GM10847 (cell line): ENCODE measurements around the gene OVAAL.

Experiments
- POLR2A ChIP-seq: IDR thresholded peaks from 2 replicates; pipeline ENCODE4 v1.6.1; 2011; ENCODE audit not compliant: insufficient read length; ENCODE audit errors: extremely low read depth

The OVAAL gene

GRCh38 chr1:180534214-180534613, 24.6 kb upstream of the OVAAL start:
- no peak for TF ChIP-seq POLR2A

GRCh38 chr1:180535418-180535999, 23.3 kb upstream of the OVAAL start:
- no peak for TF ChIP-seq POLR2A

DNA sequence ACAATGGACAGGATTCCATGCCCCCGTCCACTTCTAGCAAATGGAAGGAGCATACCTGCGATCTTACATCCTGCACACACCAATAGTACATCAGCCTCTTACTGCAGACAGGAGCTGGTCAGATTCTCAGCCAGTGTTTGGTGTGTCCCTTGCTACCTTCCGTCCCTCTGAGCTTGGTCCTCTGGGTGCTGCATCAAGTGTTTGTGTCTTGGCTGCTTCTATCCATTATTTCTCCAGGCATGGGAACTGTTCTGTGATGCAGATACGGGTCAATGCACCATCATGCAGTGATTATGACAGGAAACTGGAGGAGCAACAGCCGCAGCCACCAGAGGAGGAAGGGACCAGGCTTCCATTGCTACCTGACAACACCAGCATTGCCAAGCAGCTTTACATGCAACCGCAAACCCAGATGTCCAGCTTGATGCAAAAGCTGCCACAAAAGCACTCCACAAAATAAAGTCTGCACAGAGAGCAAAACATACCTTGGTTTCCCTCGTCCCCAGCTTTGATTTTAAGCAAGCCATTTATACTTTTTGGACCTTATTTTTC, 21.9 kb upstream of the OVAAL start:
- no peak for TF ChIP-seq POLR2A

DNA sequence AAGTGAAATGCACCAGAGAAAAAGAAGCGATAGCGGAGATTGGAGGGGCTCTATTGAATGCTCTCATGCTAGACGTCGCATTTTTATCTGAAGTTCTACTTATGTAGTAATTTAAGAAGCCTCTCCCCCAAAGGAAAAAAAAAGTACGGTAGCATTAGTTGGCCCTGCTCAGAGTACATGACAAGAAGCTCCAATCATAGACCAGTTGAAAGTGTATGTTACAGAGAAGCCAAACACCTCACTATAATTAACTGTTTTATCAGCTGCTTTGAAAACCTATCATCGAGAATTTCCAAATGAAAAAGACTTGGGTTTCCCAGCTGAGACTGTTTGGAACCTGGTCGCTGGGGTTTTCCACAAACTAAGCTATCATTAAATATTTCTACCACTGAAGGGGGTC, 19.6 kb upstream of the OVAAL start:
- TF ChIP-seq POLR2A, result no peak

- no peak for TF ChIP-seq POLR2A
Measured at GRCh38 chr1:180540697-180541594, 17.8 kb upstream of the OVAAL start.

DNA sequence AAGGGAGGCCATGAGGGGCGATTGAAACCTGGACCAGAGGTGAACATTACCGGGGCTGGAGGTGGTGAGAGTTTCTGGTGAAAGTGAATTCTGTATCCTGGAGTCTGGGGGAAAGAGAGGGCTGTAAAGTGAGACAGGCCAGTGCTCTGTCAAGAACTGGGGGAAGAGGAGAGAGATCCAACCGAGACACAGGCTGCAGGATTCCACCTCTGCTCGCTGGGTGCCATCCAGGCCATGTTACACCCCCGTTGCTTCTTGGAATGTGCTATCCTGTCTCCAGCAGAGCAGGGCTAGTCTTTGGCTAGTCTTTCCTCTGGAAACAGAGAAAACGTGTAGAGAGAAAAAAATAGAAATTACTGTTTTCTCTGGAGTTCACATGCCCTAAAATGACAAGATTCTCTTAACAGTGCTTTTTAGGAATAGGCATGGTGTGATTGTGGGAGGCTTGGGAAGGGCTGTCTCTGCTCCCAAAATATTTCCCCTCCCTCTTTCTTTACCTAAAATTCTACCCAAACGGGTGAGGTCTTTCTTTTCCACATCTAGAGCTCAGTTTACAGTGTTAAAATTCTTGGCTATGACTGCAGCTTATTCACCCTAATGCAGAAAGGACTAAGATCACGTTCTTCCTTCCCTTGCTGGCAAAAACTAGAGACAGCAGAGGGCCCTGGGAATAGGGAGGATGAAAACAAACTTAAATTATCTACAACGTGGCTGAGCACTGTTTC, 16.5 kb upstream of the OVAAL start:
- no peak for TF ChIP-seq POLR2A

DNA sequence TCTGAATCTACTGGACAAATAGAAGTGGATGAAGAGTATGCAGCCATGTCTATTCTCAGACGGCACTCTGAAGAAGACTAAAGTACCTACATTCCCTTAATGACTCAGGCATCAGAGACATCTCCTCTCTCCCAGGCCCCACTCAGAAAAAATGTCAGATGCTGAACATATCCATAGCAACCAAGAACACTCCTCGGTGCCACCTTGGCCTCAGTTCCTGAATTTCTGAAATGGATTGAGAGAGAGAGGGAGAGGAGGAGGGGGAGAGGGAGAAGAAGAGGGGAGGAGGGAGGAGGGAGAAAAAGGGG, 16.0 kb upstream of the OVAAL start:
- no peak for TF ChIP-seq POLR2A

DNA sequence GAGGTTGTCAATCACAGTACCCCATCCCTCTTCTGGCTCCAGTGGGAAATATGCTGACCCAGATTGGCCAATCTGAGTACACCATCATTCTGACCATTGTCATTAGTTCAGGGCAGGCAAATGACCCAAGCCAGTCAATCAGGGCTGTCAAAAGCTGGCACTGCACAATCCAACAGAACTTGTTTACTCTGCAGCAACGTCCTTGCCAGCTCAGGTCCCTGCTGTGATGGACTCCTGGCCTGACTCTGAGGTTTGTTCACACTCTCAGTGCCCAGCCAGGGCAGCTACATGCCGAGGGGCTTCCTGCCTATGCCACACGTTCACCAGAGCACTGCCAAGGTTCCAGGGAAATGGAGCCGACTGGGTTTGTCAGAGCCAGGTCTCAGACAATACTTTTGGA, 14.7 kb upstream of the OVAAL start:
- no peak for TF ChIP-seq POLR2A

DNA sequence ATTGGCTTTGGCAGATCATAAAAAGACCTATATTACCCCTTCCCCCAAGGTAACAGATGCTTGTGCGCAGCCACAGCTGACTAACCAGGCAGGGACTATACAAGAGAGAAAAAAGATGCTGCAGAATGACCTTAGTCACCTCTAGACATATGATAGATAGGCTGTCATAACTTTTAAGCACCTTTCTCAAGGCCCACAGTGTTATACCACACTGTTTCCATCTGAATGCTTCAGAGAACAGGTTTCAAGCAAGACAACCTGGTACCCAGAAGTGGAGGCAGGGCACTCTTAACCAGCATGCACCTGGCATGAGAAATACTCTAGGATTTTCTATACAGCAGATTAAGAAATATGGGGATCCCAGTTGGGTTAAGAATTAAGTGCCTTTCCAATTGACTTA, 12.8 kb upstream of the OVAAL start:
- TF ChIP-seq POLR2A, result no peak

GRCh38 chr1:180548686-180549317, 10.0 kb upstream of the OVAAL start:
- TF ChIP-seq POLR2A, result no peak

- TF ChIP-seq POLR2A, result no peak
Measured at GRCh38 chr1:180550241-180550640, 8.5 kb upstream of the OVAAL start.

GRCh38 chr1:180551997-180552396, 6.8 kb upstream of the OVAAL start:
- no peak for TF ChIP-seq POLR2A

DNA sequence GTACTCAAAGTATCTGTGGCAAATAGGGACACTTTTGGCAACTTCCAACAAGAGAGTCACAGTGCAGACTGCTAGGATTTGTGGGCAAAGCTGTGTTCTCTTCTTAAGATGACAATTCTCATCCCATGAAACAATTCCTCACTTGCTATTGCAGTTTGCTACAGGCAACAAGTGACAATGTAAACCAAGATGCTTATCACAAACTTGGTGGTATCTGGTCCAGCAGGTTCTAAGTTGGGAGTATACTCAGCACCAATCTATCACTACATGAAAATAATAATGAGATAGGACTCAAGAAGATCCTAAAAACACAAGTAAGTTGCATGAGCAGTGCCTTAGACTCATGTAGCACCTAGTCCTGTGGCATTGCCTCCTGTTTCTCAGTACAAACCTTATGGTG, 3.4 kb upstream of the OVAAL start:
- TF ChIP-seq POLR2A, result no peak

GRCh38 chr1:180560200-180560867, 1.6 kb downstream of the OVAAL start:
- TF ChIP-seq POLR2A, result no peak
